Hindlimb muscle (tissue), 1 donor: ENCODE results near the gene XRCC1. TPM values are rescaled to one million over a fixed set of nuclear protein-coding genes. Genes with fewer than 3 reads are reported as not detected.
"Not testable (repeated sequence)": the region's sequence is repeated elsewhere in the genome, so short reads cannot be mapped to it uniquely, and the experiment has no call there.

Source experiments
- DNase-seq: peaks from one replicate; pipeline ENCODE4 v3.0.0-alpha.2; 2013
- polyA plus RNA-seq: library from polyadenylated mRNA; unstranded; fragments of 120-200 nt; gene quantifications from one replicate; pipeline ENCODE4 v1.2.1, GENCODE V29; 2013; ENCODE audit not compliant: insufficient read length

Gene XRCC1
- polyA plus RNA-seq, 1 donor = 39.5 TPM

DNA sequence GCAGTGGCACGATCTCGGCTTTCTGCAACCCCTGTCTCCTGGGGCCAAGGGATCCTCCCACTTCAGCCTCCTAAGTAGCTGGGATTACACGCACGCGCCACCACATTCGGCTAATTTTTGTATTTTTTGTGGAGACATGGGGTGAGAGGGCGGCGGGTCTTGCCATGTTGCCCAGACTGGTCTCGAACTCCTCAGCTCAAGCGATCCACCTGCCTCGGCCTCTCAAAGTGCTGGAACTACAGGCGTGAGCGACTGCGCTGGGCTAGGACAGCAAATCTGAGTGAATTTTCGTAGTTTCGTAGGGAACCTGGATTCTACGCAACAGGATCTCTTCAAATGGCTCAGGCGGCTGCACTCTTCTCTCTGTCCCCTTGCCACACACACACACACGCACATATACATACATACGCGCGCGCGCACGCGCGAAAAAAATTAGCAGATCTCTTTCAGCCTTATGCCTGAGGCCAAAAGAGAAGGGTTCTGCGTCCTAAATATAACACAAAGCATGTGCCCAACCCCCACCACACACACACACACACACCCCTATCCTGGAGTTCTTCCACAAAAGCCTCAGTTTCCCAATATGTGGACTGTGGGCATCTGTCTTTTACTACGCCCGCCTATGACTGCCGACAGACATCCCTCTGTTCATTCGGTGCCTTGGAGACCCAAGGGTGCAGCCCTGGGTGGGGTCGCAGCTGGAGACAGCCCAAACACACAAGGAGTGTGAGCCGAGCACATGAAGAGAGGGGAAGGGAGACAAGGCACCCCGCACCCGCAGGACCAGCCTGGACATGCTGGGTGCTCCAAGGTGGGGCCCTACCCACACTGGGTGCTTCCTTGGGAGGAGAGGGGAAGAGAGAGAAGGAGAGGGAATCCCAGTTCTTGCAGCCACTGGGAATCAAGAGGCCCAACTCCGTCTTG, 890 bp upstream of the XRCC1 start:
- no peak for DNase-seq

- no peak for DNase-seq
Observed at GRCh38 chr19:43574424-43575155, 737 bp downstream of the XRCC1 start.

GRCh38 chr19:43572171-43572588, 3.1 kb downstream of the XRCC1 start:
- no peak for DNase-seq

- no peak for DNase-seq
Observed at GRCh38 chr19:43570174-43570791, 5.0 kb downstream of the XRCC1 start.

DNA sequence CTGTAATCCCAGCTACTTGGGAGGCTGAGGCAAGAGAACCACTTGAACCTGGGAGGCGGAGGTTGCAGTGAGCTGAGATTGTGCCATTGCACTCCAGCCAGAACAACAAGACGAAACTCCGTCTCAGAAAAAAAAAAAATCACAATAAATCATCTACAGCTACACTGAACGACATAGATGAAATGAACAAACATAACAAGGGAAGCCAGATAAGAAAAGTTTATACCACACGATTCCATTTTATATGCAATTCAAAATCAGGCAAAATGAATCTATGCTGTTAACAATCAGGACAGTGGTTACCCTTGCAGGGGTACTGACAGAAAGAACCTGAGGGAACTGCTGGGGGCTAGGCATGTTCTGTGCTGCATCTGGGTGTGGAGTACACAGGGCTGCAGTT, 5.7 kb downstream of the XRCC1 start:
- no peak for DNase-seq

DNA sequence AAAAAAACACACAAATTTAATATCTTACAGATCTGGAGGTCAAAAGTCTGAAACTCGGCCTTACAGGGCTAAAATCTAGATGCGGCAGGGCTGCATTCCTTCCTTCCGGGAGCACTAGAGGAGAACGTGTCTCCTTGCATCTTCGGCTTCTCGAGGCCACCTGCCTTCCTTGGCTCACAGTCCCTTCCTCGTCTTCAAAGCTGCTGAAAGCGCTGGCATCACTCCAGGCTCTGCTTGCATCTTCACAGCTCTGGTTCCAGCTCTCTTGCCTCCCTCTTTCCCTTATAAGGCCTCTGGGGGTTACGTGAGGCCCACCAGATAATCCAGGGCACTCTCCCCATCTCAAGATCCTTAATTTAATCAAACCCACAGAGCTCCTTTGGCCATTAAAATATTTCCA, 10.5 kb downstream of the XRCC1 start:
- DNase-seq = no peak

- no peak for DNase-seq
Observed at GRCh38 chr19:43563816-43564457, 11.4 kb downstream of the XRCC1 start.

DNA sequence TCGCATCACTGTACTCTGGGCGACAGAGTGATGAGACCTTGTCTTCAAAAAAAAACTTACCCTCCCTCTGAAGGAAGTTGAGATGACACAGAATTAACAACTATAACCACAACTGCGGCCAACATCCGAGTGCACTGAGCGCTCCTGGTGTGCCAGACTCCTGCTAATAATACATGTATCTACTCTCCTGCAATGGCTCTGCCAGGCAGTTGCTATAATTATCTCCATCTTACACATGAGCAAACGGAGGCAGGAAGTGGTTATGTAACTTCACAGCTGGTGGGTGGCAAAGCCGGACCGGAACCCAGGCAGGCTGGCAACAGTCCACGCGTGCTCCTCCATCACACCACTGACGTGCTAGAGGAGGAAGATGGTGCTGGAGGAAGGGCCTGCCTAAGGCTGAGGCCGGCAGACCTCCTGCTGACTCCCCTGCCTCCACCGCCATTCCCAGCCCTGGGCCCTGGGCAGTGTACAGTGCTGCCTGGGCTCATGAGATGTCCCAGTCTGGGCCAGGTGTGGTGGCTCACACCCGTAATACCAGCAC, 12.6 kb downstream of the XRCC1 start:
- DNase-seq = peak; percentile 67

- no peak for DNase-seq
Observed at GRCh38 chr19:43562226-43562697, 13.1 kb downstream of the XRCC1 start.

DNA sequence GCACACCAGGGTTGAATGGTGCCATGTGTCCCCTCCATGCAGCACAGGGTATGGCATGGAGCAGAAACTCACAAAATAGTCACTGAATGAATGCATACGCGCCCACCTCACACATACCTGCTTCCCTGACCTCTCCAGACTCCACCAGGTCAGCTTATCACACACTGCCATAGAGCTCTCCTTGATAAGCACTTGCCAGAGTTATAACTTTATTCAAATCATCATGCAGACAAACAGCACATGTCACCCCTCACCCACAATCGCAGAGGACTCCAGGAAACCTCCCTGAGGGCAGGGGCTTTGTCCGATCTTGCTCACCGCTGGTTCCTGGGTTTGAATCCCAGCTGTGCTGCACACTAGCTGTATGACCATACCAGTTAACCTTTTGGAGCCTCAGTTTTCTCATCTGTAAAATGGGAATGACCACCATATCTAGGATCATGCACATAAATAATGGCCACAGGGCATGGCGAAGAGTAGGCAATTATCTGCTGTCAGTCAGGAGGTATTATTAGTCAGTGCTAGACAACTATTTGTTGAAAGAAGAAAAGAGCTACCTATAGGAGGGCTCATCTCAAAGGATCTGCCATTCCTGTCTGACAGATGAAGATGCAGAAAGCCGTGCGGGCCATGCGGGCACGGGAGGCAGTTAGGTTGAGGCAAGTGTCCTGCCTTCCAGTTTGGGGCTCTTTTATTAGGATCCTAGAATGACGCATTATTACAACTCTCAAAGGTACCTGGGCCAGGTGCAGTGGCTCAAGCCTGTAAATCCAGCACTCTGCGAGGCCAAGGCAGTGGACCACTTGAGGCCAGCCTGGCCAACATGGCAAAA, 14.0 kb downstream of the XRCC1 start:
- DNase-seq = no peak

- no peak for DNase-seq
Observed at GRCh38 chr19:43560687-43561086, 14.6 kb downstream of the XRCC1 start.

- peak; percentile 69 for DNase-seq
Observed at GRCh38 chr19:43555185-43555770, 20.0 kb downstream of the XRCC1 start.

DNA sequence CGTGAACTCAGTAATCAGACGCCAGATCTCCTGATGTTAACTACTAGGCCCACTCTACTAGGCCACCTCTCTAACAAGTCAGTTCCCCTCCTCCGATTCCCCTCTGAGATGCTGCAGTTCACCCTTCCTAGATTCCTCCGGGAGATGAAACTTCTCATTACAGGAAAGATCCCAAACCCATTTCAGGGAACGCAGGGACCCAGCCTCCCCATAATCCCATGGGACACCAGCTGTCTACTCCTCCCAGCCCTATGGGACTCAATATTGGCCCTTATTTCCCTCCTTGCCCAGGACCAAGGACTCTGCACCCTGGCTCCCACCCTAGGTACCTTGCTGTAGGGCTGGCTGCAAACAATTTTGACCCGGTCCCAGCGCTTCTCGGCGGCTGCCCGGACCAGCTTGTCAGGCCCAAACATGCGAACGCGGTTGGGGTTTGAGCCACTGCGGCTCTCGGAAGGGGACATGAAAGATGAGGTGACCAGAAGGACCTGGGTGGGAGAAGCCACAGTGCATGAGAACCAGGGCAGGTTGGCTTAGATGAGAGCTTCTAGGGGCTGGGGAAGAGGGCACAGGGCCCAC, 20.9 kb downstream of the XRCC1 start:
- DNase-seq = no peak

- DNase-seq = no peak
Observed at GRCh38 chr19:43553656-43554055, 21.7 kb downstream of the XRCC1 start.

GRCh38 chr19:43552616-43553015, 22.7 kb downstream of the XRCC1 start:
- no peak for DNase-seq

GRCh38 chr19:43552198-43552450, 23.2 kb downstream of the XRCC1 start:
- no peak for DNase-seq

- DNase-seq = no peak
Observed at GRCh38 chr19:43551399-43552197, 23.7 kb downstream of the XRCC1 start.

GRCh38 chr19:43548706-43549105, 26.6 kb downstream of the XRCC1 start:
- DNase-seq = no peak

- DNase-seq = not testable (repeated sequence)
Observed at GRCh38 chr19:43547926-43548325, 27.4 kb downstream of the XRCC1 start.

DNA sequence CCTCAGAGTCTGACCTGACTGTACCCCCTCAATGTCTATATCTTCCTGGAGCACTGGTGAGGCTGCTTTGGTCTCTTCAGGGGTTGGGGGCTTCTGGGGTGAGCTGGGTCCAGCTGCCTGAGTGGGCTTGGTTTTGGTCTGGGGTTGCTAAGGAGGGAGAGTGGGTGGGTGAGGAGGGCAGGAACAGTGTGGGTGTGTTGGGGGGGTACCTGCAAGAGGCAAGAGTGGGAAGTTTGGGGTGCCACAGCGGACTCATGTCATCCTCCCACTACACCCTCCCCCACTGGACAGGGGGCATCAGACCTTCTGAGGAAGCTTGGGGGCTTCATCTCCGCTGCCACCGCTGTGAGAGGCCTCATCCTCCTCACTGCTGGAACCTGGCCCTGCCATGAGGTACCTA, 28.7 kb downstream of the XRCC1 start:
- no peak for DNase-seq
